Activated CD4-positive, alpha-beta T cell treated with anti-CD3 and anti-CD28 coated beads, Interleukin-2, amount 50 U/mL, for 1 hour (primary cell): ENCODE results near the gene CBX4.

ENCODE experiments used
- DNase-seq: peaks from one replicate; pipeline ENCODE4 v3.0.0-alpha.2; 2020

The CBX4 gene

DNA sequence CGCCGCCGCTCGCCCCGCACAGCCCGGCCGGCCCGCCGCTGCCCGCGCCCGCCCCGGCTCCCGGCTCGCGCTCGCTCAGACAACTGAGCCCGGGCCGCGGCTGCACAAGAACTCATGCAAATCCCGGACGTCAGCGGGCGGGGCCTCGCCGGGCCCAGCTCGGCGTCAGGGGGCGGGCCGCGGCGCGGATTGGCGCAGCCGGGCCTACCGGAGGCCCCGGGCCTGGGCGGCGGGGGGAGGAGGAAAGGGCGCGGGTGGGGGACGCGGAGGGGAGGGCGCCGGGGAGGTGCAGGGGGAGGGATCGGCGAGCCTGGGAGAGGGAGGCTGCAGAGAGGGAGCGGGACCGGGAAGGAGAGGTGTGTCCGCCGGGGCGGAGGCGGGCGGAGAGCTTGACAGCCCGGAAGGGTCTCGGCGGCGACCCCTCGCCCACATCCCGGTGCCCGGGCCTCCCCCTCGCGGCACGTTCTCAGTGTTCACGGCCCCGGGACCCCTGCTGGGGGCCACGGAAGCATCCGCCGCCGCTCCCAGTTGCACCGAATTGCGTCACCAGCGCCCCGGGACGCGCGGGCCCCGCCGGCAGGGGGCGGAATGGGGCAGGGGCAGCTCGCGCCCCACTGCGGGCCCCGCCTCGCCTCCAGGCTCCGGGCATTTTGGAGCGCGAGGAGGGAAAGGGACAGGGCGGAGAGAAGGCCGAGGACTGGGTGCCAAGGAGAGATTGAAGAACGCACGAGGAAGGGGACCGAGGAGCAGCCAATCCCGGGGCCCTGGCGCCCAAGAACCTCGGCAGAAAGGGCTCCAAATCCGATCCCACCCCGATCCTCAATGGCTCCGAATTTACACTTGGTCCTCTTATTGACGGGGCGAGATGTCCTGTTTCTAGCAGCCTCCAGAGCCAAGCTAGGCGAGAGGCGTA, at the start of gene CBX4:
CBX4 (minus strand) TSS at position 85 of the 913 bp plus-strand sequence. CDS start 189 bp downstream, outside the sequence.
- DNase-seq = peak; percentile 91

DNA sequence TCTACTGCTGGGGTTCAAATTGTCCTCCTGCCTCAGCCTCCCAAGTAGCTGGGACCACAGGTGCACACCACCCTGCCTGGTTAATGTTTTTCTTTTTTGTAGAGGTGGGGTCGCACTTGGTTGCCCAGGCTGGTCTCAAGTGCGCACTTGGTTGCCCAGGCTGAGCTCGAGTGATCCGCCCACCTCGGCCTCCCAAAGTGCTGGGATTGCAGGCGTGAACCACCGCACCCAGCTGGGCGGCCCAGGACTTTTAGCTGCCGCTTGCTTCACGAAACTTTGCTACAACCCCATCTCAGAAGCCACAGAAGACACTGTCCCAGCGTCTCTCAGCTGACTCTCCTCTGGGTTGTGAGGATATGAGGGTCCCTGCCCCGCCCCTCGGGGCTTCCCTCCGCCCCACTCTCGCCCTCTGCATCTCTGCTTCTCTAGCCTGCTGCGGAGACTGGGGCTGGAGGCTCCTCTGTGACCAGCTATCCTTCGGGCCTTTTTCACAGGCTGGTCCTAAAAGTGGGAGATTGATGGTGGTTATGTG, 48.8 kb upstream of the CBX4 start:
- DNase-seq = no peak

GRCh38 chr17:79887451-79887991, 48.3 kb upstream of the CBX4 start:
- DNase-seq = no peak

DNA sequence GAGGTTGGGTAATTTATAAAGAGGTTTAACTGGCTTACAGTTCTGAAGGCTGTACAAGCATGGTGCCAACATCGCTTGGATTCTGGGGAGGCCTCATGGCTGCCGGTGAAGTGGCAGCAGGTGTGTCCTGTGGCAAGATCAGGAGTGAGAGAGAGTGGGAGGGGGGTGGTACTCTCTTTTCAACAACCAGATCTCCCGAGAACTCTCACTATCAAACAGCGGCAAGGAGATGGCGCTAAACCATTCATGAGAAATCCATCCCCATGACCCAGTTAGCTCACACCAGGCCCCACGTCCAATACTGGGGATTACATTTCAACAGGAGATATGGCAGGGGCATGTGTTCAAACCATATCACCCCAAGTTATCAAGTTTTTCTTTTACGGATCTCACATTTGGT, 44.0 kb upstream of the CBX4 start:
- DNase-seq = no peak

- DNase-seq = no peak
These were observed 39.2 kb upstream of the CBX4 start for GRCh38 chr17:79878329-79878947.

DNA sequence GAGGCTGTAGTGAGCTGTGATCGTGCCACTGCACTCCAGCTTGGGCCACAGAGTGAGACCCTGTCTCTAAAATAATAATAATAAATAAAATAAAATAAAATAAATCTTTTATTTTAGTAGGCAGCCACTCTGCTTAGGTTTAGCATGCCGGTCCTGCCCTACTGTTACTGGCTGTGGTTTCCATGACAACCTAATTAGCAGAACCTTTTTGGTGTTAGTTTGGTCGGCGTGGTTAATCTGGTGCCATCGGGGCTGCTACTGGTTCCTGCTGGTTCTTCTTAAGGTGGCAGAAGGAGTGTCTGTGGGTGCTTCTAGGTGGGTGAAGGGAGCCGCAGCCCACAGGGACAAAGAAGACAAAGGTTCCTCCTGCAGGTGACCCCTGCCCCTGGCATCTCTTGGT, 37.8 kb upstream of the CBX4 start:
- no peak for DNase-seq

GRCh38 chr17:79875511-79875910, 36.3 kb upstream of the CBX4 start:
- DNase-seq = no peak

GRCh38 chr17:79874329-79874981, 35.2 kb upstream of the CBX4 start:
- no peak for DNase-seq

DNA sequence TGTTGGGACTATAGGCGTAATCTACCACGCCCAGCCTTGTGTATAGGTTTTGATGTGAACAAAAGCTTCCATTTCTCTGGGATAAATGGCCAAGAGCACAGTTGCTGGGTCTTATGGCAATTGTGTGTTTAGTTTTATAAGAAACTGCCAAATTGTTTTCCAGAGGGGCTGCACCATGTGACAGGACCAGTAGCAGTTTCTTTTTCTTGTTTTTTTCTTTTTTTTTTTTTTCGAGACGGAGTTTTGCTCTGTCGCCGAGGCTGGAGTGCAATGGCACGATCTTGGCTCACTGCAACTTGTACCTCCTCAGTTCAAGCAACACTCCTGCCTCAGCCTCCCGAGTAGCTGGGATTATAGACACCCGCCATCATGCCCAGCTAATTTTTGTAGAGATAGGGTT, 34.3 kb upstream of the CBX4 start:
- no peak for DNase-seq

- DNase-seq = no peak
These were observed 33.5 kb upstream of the CBX4 start for GRCh38 chr17:79872762-79873161.

DNA sequence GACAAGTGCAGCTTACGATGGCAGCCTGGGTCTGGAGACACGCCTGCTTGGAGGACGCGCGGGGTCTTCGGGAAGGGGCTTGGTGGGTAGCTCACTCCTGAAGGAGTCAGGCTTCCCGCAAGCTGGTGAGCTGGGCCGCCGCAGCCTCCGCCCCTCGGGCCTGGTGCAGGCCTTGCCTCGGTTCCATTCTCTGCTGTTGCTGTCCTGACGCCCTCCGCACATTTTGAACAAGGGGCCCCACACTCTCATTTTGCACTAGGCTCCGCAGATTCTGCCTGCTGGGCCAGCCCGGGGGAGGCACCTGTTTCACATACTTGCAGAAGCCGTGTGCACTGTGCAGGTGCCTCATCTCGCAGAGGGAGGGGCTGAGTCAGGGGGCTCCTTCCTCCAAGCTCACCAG, 31.9 kb upstream of the CBX4 start:
- DNase-seq = no peak

DNA sequence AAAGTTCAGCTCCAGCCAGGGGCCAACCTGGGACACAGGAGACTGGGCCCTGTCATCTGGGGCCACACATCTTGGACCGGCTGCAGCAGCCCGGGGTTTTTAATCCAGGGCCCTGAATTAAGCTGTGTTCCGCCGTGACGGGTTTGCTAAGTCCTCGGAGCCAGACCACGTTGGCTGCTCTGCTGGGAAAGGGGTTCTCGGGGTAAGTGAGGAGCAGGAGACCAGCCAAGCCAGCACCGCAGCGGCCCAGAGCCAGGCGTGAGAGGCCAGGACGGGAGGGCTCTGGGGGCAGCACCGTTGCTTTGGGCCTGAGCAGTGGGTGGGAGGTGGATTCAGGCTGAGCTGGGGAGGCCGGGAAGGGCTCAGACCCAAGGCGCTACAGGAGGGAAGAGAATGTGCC, 31.3 kb upstream of the CBX4 start:
- no peak for DNase-seq

DNA sequence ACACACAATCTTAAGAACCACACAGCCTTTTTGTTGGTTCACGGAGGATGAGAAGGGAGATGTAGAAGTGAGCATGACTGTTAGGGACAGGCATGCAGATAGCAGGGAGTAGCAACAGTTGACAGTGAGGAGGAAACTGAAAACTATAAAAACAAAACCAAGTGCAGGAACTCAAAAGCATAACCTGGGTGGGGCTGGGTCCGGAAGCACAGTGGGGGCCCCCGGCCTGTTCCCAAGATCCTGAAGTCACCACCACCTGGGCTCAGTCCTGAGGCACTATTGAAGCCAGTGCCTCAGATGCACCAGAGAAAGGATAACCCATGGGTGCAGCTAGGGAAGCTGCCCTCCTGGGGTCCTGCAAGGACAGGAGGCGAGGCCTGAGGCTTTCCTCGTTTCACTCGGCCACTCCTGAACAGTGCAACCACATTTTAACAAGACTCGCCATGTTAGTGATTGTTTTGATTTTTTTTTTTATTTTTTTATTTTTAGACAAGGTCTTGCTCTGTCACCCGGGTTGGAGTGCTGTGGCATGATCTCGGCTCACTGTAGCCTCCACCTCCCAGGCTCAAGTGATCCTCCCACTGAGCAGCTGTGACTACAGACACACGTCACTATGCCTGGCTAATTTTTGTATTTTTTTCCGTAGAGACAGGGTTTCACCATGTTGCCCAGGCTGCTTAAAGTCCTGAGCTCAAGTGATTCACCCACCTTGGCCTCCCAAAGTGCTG, 27.7 kb upstream of the CBX4 start:
- DNase-seq = no peak

DNA sequence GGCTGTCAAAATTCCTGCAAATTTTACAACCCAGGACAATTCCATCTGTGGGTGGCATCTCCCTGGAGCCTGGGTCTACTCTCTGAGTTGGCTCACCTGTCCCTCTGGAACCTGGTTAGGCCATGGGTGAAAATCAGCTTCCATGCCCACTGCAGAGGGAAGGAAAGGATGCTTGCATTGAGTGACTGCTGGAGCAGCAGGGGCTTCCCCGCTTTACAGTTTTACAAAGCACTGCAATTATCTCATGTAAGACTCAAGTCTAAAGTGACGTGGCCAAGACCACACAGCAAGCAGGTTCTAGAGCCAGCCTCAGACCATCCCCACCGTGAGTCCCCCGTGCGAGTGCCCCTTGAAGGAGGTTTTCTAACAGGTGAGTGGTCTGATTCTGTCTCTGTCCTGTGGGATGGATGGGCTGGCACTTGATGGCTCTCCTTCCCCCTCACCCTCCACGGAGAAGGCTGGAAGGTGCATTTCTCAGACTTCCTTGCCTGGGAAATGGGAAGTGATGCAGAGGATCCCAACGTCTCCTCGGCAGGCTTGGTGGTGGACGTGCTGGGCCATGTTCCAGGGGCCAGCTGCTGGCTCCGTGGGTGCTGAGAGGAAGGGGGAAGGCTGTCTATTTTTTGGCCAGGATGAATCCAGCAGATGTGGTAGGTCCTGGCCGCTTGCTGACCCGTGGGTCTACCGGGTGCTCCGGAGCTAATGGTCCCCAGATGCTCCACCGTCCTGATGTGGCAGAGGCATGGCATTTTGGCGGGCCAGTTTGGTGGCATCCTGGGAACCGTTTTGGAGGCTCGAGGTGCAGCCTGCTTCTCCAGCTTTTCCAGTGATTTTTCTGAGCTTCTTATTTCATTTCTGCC, 26.3 kb upstream of the CBX4 start:
- no peak for DNase-seq

DNA sequence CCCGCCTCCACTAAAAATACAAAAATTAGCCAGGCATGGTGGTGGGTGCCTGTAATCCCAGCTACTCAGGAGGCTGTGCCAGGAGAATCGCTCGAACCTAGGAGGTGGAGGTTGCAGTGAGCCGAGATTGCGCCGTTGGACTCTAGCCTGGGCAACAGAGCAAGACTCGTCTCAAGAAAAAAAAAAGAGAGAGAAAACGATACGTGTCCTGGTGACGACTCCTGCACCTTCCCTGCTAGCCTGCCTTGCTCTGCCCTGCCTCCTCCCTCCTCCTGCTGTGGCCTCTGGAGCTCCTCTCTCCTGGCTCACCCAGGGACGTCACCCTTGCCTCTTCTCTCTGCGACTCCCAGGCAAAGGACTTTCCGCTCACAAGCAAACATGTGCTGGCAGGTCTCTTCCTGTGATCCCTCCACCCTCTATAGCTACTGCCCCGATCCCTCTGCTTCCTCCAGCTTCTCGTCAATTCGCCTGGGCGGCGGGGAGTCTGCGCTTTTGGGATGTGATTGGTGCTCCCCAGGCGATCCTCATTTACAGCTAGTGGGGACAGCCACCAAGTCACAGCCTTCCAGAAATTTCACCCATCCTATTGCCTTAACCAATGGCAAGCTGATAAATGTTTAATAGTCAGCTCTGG, 25.5 kb upstream of the CBX4 start:
- no peak for DNase-seq

DNA sequence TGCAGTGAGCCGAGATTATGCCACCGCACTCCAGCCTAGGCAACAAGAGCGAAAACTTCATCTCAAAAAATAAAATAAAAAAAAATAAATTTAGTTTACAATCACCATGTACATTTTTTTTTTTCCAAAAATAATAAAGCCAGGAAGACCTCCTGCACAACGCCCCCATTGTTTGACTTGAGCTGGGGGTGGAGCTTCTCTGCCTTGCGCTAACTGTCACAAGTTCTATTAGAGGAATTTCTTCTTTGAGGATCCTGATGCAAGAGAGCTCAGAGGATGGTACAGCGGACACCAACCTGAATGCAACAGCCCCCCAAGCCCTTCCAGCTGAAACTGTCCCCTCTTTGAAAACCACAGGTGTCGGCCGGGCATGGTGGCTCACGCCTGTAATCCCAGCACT, 24.9 kb upstream of the CBX4 start:
- no peak for DNase-seq

GRCh38 chr17:79862771-79863440, 23.7 kb upstream of the CBX4 start:
- DNase-seq = no peak

DNA sequence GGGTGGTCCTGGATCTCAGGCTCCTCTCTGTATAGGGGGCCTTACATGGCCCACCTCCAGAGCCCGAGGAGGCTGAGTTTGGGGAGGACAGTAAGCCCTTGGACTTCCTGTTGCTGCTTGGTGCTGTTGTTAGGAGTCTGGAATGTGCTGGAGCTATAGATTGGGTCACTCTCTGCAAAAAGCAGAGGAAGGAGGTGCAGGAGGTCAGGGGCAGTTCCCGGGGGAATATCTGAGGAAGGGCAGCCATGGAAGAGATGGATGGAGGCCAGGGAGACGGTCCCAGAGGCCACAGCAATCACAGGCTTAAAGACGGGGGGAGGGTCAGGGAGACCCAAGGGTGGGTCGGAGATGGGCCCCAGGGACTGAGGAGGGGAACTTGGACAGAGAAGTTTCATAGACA, 23.0 kb upstream of the CBX4 start:
- DNase-seq = no peak

GRCh38 chr17:79861413-79862216, 22.4 kb upstream of the CBX4 start:
- DNase-seq = no peak
